B cell (primary cell): ENCODE measurements around the gene SMARCD3.

Source experiments
- EZH2 ChIP-seq: IDR thresholded peaks from 2 replicates; pipeline ENCODE4 v1.6.1; 2012; ENCODE audit warnings: borderline replicate concordance, low read depth, mild to moderate bottlenecking, moderate library complexity, low read length; ENCODE audit not compliant: insufficient read depth, poor library complexity, severe bottlenecking
- TF ChIP-seq, protein P1 (sequence below): fragments of 200-600 bp; IDR thresholded peaks from one replicate; pipeline ENCODE4 v1.8.0; 2022; ENCODE audit warnings: antibody characterized with exemption, mild to moderate bottlenecking

DNA sequence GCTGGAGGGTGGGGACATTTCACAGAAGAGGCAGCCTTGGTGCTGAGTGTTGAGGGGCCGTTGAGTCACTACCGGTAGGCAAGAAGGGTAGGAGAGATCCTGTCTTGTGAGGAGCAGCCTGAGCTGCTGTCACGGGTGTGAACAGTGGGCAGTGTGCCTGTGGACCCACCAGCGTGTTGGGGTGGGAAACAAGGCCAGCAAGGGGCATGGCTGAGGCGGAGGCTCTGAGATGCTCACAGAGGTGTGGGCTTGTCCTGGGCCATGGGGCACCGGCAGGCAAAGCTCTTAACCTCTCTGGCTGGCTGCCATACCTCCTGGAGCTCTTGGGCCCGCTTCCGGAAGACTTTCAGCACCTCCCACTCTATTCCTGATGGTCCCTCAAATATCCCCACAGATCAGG, 33.6 kb upstream of the SMARCD3 start:
- TF ChIP-seq, protein P1, sequence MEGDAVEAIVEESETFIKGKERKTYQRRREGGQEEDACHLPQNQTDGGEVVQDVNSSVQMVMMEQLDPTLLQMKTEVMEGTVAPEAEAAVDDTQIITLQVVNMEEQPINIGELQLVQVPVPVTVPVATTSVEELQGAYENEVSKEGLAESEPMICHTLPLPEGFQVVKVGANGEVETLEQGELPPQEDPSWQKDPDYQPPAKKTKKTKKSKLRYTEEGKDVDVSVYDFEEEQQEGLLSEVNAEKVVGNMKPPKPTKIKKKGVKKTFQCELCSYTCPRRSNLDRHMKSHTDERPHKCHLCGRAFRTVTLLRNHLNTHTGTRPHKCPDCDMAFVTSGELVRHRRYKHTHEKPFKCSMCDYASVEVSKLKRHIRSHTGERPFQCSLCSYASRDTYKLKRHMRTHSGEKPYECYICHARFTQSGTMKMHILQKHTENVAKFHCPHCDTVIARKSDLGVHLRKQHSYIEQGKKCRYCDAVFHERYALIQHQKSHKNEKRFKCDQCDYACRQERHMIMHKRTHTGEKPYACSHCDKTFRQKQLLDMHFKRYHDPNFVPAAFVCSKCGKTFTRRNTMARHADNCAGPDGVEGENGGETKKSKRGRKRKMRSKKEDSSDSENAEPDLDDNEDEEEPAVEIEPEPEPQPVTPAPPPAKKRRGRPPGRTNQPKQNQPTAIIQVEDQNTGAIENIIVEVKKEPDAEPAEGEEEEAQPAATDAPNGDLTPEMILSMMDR, result no peak
- TF ChIP-seq EZH2, result no peak
